OCI-LY3 (cell line): ENCODE data around the gene RUNX2.

Source experiments
- H2AFZ ChIP-seq: fragments of 200-600, 300-600 bp; shearing (Covaris generic); 2 replicates; pipeline ENCODE4 v1.6.0; 2014; ENCODE audit warnings: antibody characterized with exemption, low read depth, low read length
- H3K27ac ChIP-seq: fragments of 200-600, 300-600 bp; sonication (generic); 2 replicates; pipeline ENCODE4 v1.5.1; 2014; ENCODE audit warnings: mild to moderate bottlenecking, low read length, moderate library complexity, mixed read lengths
- H3K27me3 ChIP-seq: fragments of 200-600, 300-600 bp; sonication (generic); 2 replicates; pipeline ENCODE4 v1.6.1; 2014; ENCODE audit warnings: low read depth, low read length, mixed read lengths
- H3K36me3 ChIP-seq: fragments of 200-600, 300-600 bp; sonication (generic); replicated peaks from 2 replicates; pipeline ENCODE3; 2014; ENCODE audit warnings: low read depth, low read length, mixed read lengths
- H3K4me1 ChIP-seq: fragments of 300-600, 200-600 bp; sonication (generic); 2 replicates; pipeline ENCODE4 v1.6.1; 2014; ENCODE audit warnings: low read length, mixed read lengths
- H3K4me2 ChIP-seq: fragments of 200-600, 300-600 bp; sonication (generic); 2 replicates; pipeline ENCODE4 v1.6.1; 2014; ENCODE audit warnings: low read length, mixed read lengths
- H3K4me3 ChIP-seq: fragments of 300-600, 200-600 bp; sonication (generic); 2 replicates; pipeline ENCODE4 v1.5.1; 2014; ENCODE audit warnings: antibody characterized with exemption, mild to moderate bottlenecking, low read length, moderate library complexity
- H3K79me2 ChIP-seq: fragments of 300-600, 200-600 bp; shearing (Covaris generic); 2 replicates; pipeline ENCODE4 v1.6.1; 2014; ENCODE audit warnings: mild to moderate bottlenecking, low read length, mixed read lengths
- H3K9ac ChIP-seq: fragments of 300-600, 200-600 bp; shearing (Covaris generic); 2 replicates; pipeline ENCODE4 v1.6.0; 2014; ENCODE audit warnings: mild to moderate bottlenecking, low read length, moderate library complexity
- H3K9me3 ChIP-seq: fragments of 200-600, 300-600 bp; shearing (Covaris generic); 2 replicates; pipeline ENCODE4 v1.6.1; 2014; ENCODE audit warnings: low read length, mixed read lengths; ENCODE audit not compliant: insufficient read depth
- H4K20me1 ChIP-seq: fragments of 200-600, 300-600 bp; sonication (generic); 2 replicates; pipeline ENCODE4 v1.6.1; 2016; ENCODE audit warnings: low read length, mixed read lengths; ENCODE audit not compliant: insufficient read depth
- EZH2phosphoT487 ChIP-seq: fragments of 200-600 bp; shearing (Covaris generic); IDR thresholded peaks from 2 replicates; pipeline ENCODE4 v1.6.1; 2018; ENCODE audit warnings: antibody characterized with exemption, mixed run types, low read depth
- TF ChIP-seq, protein P1 (sequence below): fragments of 200-600, 300-600 bp; sonication (generic); IDR thresholded peaks from 2 replicates; pipeline ENCODE4 v1.5.1; 2014; ENCODE audit warnings: antibody characterized with exemption, low read length, low read depth

The RUNX2 gene

DNA sequence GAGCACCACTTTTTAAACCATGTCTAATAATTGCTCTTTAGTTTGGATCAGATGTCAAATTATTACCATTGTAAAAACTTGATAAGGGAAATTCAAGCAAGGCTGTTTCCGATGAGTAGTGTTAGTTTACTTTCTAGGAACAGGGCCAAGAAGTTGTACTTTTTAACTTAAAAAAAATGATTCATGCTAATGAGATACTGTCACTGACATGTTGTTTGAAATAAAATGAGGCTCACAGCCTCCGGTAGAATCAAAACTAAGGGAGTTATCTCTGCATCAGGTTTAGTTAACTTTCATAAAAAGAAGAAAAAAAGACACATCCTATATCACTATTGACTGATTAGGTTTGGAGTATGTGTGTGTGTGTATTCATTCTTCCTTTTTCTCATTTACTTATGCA lies 104.8 kb downstream of the RUNX2 start:
- Histone ChIP-seq H3K4me2 (no peak overlapping the region), H3K79me2 (no peaks in the 10 kb centered on the region), H3K4me3 (no peak overlapping the region), H3K36me3 (no peaks in the 10 kb centered on the region), H2AFZ (no peak overlapping the region), H3K4me1 (peaks cover 6% of the 10 kb centered on the region), H3K9me3 (no peaks in the 10 kb centered on the region), H3K9ac (no peak overlapping the region), H3K27me3 (peaks cover 86% of the 10 kb centered on the region), H4K20me1 (no peaks in the 10 kb centered on the region), H3K27ac (no peak overlapping the region)
- TF ChIP-seq, protein P1, sequence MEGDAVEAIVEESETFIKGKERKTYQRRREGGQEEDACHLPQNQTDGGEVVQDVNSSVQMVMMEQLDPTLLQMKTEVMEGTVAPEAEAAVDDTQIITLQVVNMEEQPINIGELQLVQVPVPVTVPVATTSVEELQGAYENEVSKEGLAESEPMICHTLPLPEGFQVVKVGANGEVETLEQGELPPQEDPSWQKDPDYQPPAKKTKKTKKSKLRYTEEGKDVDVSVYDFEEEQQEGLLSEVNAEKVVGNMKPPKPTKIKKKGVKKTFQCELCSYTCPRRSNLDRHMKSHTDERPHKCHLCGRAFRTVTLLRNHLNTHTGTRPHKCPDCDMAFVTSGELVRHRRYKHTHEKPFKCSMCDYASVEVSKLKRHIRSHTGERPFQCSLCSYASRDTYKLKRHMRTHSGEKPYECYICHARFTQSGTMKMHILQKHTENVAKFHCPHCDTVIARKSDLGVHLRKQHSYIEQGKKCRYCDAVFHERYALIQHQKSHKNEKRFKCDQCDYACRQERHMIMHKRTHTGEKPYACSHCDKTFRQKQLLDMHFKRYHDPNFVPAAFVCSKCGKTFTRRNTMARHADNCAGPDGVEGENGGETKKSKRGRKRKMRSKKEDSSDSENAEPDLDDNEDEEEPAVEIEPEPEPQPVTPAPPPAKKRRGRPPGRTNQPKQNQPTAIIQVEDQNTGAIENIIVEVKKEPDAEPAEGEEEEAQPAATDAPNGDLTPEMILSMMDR, result no peak
- no peak for TF ChIP-seq EZH2phosphoT487

DNA sequence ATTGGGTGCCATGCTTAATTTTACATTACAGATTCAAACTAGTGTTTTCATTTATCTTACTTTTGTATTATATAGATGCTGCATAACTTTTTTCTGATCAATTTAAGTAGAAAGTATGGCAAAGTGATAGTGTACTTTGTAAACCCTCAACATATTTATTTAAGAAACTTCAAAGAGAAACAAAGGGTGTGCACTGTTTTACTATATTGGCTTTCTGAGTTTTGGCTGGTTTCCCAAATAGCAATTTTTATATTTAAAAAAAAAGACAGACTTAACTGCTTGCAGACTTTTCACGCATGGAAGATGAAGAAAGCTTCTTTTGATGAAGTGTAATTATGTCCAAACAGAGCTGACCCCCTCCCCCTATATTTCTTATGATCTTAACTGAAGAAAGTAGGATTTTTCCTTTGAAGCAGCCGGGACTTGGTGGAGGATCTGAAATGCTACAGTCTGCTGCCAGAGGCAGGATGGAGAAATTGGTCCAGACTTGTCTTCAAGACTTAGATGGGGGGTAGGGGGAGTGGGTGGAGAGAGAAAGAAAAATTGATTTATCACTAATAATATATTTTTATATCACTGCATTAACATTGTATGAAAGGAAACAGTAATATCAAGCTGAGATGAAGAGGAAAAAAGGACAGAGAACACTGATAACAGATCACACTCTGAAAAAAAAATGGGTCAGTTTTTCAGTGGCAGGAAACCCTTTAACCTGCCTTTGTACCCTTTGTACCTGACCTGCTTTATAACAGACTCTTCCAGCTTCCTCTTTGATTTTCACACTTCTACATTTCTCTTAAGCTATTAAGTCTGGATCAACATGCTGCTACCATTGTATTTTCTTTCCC lies 105.6 kb downstream of the RUNX2 start:
- Histone ChIP-seq H3K9me3 (no peaks in the 10 kb centered on the region), H3K4me1 (peaks cover 6% of the 10 kb centered on the region), H2AFZ (no peak overlapping the region), H3K4me3 (no peak overlapping the region), H3K36me3 (no peaks in the 10 kb centered on the region), H4K20me1 (no peaks in the 10 kb centered on the region), H3K79me2 (no peaks in the 10 kb centered on the region), H3K4me2 (no peak overlapping the region), H3K9ac (no peak overlapping the region), H3K27me3 (peaks cover 86% of the 10 kb centered on the region), H3K27ac (no peak overlapping the region)
- TF ChIP-seq, protein P1, result no peak
- no peak for TF ChIP-seq EZH2phosphoT487

DNA sequence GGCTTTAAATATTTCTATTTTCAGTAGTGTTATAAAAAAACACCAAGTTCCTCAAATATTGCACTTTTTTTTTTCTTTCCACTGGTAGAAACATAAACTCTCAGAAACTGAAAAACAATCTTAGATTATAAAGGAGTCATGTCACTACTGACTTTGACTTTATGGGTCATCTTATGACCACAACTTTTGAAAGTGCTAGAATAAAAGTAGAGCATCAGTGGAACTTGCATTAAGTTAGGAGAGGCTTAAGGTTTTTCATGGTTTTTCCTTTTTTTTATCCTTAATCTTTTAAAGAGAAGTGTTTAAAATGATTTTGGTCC lies 106.2 kb downstream of the RUNX2 start:
- H2AFZ ChIP-seq, result no peak overlapping the region
- H3K27ac ChIP-seq, result no peak overlapping the region
- peaks cover 6% of the 10 kb centered on the region for H3K4me1 ChIP-seq
- no peak overlapping the region for H3K4me2 ChIP-seq
- no peaks in the 10 kb centered on the region for H3K36me3 ChIP-seq
- TF ChIP-seq, protein P1, result no peak
- TF ChIP-seq EZH2phosphoT487, result no peak; the same call in 1 of the 2 replicates
- no peak overlapping the region for H3K9ac ChIP-seq
- no peak overlapping the region for H3K4me3 ChIP-seq
- no peaks in the 10 kb centered on the region for H4K20me1 ChIP-seq
- H3K79me2 ChIP-seq, result no peaks in the 10 kb centered on the region
- H3K9me3 ChIP-seq, result no peaks in the 10 kb centered on the region
- H3K27me3 ChIP-seq, result peaks cover 86% of the 10 kb centered on the region

DNA sequence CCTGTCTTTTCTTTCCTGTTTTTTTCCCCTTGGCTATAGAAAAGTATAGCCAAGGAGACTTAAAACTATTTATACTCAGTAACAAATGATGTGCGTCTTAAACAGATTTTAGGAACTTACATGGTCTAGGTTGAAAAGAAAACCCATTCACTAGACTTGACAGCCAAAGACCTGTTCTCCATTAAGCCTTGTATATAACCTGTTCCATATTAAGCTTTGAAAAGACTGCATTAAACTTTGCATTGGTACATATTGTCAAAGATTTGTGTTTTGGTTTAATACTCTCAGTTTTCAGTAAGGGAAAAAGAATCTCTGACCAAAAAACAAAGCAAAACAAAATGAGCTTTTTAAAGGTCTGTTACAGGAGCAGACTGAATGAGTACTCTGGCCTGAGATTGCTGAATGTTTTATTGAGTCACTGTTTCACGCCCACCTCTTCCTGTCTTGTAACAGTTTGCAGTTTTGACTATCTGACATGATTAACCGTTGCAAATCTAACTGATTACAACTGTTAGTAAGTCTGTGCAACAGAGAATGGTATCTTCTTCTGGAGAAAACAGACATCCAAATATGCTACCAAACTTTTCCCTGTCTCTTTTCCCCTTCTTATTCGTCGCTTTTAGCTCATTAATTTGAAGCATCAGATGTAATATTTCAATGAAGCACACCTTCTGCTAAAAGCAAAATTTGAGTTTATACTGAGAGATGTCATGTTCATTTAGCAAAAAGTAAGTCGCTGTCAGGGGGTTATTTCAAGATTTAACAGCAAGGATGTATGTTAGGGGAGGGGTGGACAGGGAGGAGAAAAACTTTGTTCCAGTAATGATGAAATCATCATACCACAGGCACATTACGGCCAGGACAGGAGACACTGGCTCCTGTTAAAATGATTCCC lies 108.7 kb downstream of the RUNX2 start:
- Histone ChIP-seq H2AFZ (no peak overlapping the region), H4K20me1 (no peaks in the 10 kb centered on the region), H3K27me3 (peaks cover 79% of the 10 kb centered on the region), H3K27ac (no peak overlapping the region), H3K4me3 (no peak overlapping the region), H3K9ac (no peak overlapping the region), H3K36me3 (no peaks in the 10 kb centered on the region), H3K4me2 (no peak overlapping the region), H3K79me2 (no peaks in the 10 kb centered on the region), H3K9me3 (no peaks in the 10 kb centered on the region), H3K4me1 (peaks cover 6% of the 10 kb centered on the region)
- TF ChIP-seq, protein P1, result no peak
- no peak for TF ChIP-seq EZH2phosphoT487
